Panc1 (cell line): Measurements from ENCODE around the gene SPSB1. TPM values are rescaled to one million over a fixed set of nuclear protein-coding genes. Genes with fewer than 3 reads are reported as not detected.
A peak's percentile ranks its signal among the peaks of the same experiment; 100 is the strongest.

ENCODE experiments used
- ATAC-seq: fragments of 200-7000 bp; cut with Tn5 transposase; 2 replicates; pipeline ENCODE4 v1.9.1; 2020; ENCODE audit warnings: mild to moderate bottlenecking, moderate library complexity
- BruUV-seq: library from RNA; stranded (reverse); fragments of 400-500 nt; replicated peaks from 2 replicates; lab custom pipeline; 2021; lab: Mats Ljungman, UMichigan
- CTCF ChIA-PET: fragments of 300-600 bp; sonication (Branson Sonifier 250); formaldehyde crosslinking; loops from one replicate; lab custom pipeline; 2022; ENCODE audit warnings: antibody characterized with exemption; lab: Charles Lee
- POLR2A ChIA-PET: fragments of 300-600 bp; sonication (Branson Sonifier 250); formaldehyde crosslinking; loops from one replicate; lab custom pipeline; 2022; ENCODE audit warnings: antibody characterized with exemption; lab: Charles Lee
- DNase-seq: peaks from one replicate; pipeline ENCODE4 v3.0.0-alpha.2; 2010; ENCODE audit warnings: low read depth, low spot score
- H3K27ac ChIP-seq: 2 replicates; pipeline ENCODE4 v1.5.1; 2011; ENCODE audit warnings: mild to moderate bottlenecking, low read length, inconsistent platforms
- H3K27me3 ChIP-seq: fragments of 200-500 bp; sonication (Bioruptor generic); 2 replicates; pipeline ENCODE4 v1.6.0; 2014; ENCODE audit warnings: low read length, inconsistent platforms; ENCODE audit not compliant: control insufficient read depth, insufficient read depth
- H3K36me3 ChIP-seq: fragments of 200-500 bp; sonication (Bioruptor generic); 2 replicates; pipeline ENCODE4 v1.5.1; 2014; ENCODE audit warnings: inconsistent platforms, mild to moderate bottlenecking, low read length, moderate library complexity; ENCODE audit not compliant: control insufficient read depth, insufficient read depth
- H3K4me1 ChIP-seq: 2 replicates; pipeline ENCODE4 v1.5.1; 2011; ENCODE audit warnings: inconsistent platforms, mild to moderate bottlenecking, low read length, moderate library complexity; ENCODE audit not compliant: control insufficient read depth, insufficient read depth
- H3K4me3 ChIP-seq, 2 experiments: 2 replicates each; pipeline ENCODE4 v1.5.1; 2011 to 2012; ENCODE audit warnings: low read depth in 2 of 2, low read length in 2 of 2, mild to moderate bottlenecking in 2 of 2, inconsistent platforms in 1 of 2, moderate library complexity in 1 of 2
- H3K9me3 ChIP-seq: fragments of 200-500 bp; sonication (Bioruptor generic); 2 replicates; pipeline ENCODE4 v1.5.1; 2014; ENCODE audit warnings: low read depth, mild to moderate bottlenecking, inconsistent platforms, low read length, moderate library complexity; ENCODE audit not compliant: control insufficient read depth, insufficient read depth
- CTCF ChIP-seq: fragments of 450-650 bp; IDR thresholded peaks from 2 replicates; pipeline ENCODE4 v1.5.1; 2017; ENCODE audit warnings: mild to moderate bottlenecking
- POLR2AphosphoS5 ChIP-seq: IDR thresholded peaks from 2 replicates; pipeline ENCODE4 v1.6.1; 2012; ENCODE audit warnings: mild to moderate bottlenecking, low read depth, low read length, moderate library complexity
- SIN3A ChIP-seq: IDR thresholded peaks from 2 replicates; pipeline ENCODE4 v1.6.1; 2012; ENCODE audit warnings: low read depth, mild to moderate bottlenecking, low read length, moderate library complexity, borderline replicate concordance; ENCODE audit not compliant: insufficient read depth
- TCF7L2 ChIP-seq: IDR thresholded peaks from 2 replicates; pipeline ENCODE4 v1.6.1; 2011; ENCODE audit warnings: mild to moderate bottlenecking, low read depth, low read length, inconsistent platforms
- in situ Hi-C: cut with HindIII; loops from 2 replicates; pipeline ENCODE4 v1.10.0; 2016; ENCODE audit warnings: low sequenced_read_pairs, low pct_unique_long_range_greater_than_20kb
- intact Hi-C: fragments of 100-400 bp; cut with micrococcal nuclease; formaldehyde crosslinking; loops from one replicate; pipeline ENCODE4 v1.10.0; 2022; ENCODE audit not compliant: unreplicated experiment
- total RNA-seq: library from RNA; stranded (reverse); gene quantifications from one replicate; pipeline ENCODE4 v1.2.1, GENCODE V29; 2021; ENCODE audit not compliant: unreplicated experiment
- TF ChIP-seq, protein P1 (sequence below), 2 experiments: IDR thresholded peaks; 2 replicates each; pipeline ENCODE4 v1.6.1; 2011 to 2012; ENCODE audit warnings: low read depth in 2 of 2, control low read depth in 1 of 2, low read length in 1 of 2, mild to moderate bottlenecking in 1 of 2, moderate library complexity in 1 of 2; ENCODE audit not compliant: insufficient read depth in 1 of 2

Gene SPSB1
- total RNA-seq, 1 experiment from 2014 or later, result 73.7 TPM

DNA sequence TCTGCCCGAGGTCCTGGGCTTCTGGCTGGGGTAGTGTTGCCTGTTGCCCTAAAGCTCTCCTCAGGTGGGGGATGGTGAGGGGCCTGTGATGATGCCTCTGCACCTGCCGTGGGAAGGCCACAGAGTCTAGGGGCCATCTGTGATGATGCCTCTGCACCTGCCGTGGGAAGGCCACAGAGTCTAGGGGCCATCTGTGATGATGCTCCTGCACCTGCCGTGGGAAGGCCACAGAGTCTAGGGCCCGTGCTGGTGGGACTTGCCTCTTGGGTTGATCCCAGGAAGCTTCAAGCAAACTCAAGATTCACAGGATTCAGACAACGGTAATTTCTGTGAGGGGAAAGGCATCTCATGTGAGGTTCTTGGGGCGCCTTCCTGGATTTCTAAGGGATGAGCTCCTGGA lies 17.3 kb downstream of the SPSB1 start:
- POLR2A ChIA-PET, result no interaction called here
- CTCF ChIA-PET, result no interaction called here
- peaks cover 48% of the 10 kb centered on the region for H3K4me1 ChIP-seq
- in situ Hi-C loops, result no loop called here
- TF ChIP-seq TCF7L2 (no peak), SIN3A (no peak), CTCF (no peak)
- TF ChIP-seq, protein P1, sequence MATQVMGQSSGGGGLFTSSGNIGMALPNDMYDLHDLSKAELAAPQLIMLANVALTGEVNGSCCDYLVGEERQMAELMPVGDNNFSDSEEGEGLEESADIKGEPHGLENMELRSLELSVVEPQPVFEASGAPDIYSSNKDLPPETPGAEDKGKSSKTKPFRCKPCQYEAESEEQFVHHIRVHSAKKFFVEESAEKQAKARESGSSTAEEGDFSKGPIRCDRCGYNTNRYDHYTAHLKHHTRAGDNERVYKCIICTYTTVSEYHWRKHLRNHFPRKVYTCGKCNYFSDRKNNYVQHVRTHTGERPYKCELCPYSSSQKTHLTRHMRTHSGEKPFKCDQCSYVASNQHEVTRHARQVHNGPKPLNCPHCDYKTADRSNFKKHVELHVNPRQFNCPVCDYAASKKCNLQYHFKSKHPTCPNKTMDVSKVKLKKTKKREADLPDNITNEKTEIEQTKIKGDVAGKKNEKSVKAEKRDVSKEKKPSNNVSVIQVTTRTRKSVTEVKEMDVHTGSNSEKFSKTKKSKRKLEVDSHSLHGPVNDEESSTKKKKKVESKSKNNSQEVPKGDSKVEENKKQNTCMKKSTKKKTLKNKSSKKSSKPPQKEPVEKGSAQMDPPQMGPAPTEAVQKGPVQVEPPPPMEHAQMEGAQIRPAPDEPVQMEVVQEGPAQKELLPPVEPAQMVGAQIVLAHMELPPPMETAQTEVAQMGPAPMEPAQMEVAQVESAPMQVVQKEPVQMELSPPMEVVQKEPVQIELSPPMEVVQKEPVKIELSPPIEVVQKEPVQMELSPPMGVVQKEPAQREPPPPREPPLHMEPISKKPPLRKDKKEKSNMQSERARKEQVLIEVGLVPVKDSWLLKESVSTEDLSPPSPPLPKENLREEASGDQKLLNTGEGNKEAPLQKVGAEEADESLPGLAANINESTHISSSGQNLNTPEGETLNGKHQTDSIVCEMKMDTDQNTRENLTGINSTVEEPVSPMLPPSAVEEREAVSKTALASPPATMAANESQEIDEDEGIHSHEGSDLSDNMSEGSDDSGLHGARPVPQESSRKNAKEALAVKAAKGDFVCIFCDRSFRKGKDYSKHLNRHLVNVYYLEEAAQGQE (IDR thresholded peaks at IDR 0.05; ENCODE audit: insufficient read depth in 1 of 2, low read depth in 2 of 2, low read length in 1 of 2), result no peak
- H3K36me3 ChIP-seq, result no peaks in the 10 kb centered on the region
- no peak for ATAC-seq
- BruUV-seq, result no TSS peak
- intact Hi-C loops, result no loop called here
- H3K9me3 ChIP-seq, result no peaks in the 10 kb centered on the region
- no peaks in the 10 kb centered on the region for H3K27me3 ChIP-seq
- H3K4me3 ChIP-seq, result no peak overlapping the region
- H3K27ac ChIP-seq, result no peak overlapping the region
- DNase-seq, result no peak

DNA sequence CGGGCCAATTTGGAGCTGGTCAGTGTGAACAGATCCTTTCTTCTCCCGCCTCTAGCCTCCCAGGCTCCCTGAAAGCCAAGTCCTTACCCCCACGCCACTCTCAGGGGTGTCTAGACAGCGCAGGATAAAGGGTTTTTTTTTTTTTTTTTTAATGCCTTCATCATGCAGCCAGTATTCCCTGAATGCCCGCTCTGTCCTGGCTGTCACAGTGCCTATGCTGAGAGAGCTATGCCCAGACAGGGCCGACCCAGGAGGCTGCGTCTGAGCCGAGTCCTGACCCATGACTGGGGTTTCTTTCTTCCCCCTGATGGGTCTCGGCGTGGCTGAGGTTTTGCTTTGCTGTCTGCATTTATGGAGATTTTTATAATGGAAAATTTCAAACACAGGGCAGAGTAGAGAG lies 18.3 kb downstream of the SPSB1 start:
- H3K9me3 ChIP-seq, result no peaks in the 10 kb centered on the region
- intact Hi-C loops (no loop called here), in situ Hi-C loops (no loop called here)
- DNase-seq, result no peak
- peaks cover 58% of the 10 kb centered on the region for H3K4me1 ChIP-seq
- ChIA-PET POLR2A (no interaction called here), CTCF (interaction anchor here (0.6 kb wide), 1 partner anchor 130 kb away, joined by 5 read pairs; no protein-coding TSS in a partner anchor)
- ATAC-seq, result no peak
- no peaks in the 10 kb centered on the region for H3K27me3 ChIP-seq
- H3K36me3 ChIP-seq, result no peaks in the 10 kb centered on the region
- TF ChIP-seq SIN3A, result no peak
- TF ChIP-seq POLR2AphosphoS5, result no peak
- TF ChIP-seq, protein P1 (IDR thresholded peaks at IDR 0.05; ENCODE audit: insufficient read depth in 1 of 2, low read depth in 2 of 2, low read length in 1 of 2), result no peak
- TF ChIP-seq TCF7L2, result no peak
- TSS peak; percentile 32 for BruUV-seq
- H3K4me3 ChIP-seq, result no peak overlapping the region
- no peak overlapping the region for H3K27ac ChIP-seq
